GM23338 (cell line): ENCODE measurements around the gene EPHA6. TPM values are rescaled to one million over a fixed set of nuclear protein-coding genes. Genes with fewer than 3 reads are reported as not detected.

Source experiments
- ATAC-seq: fragments of 200-7000 bp; cut with Tn5 transposase; 3 replicates; pipeline ENCODE4 v1.9.1; 2020
- DNase-seq: peaks from one replicate; pipeline ENCODE4 v3.0.0-alpha.2; 2015; ENCODE audit warnings: low spot score
- H2AFZ ChIP-seq: fragments of 200-600 bp; sonication (generic); 2 replicates; pipeline ENCODE4 v1.8.0; 2016; ENCODE audit warnings: antibody characterized with exemption, mild to moderate bottlenecking, moderate library complexity
- H3F3A ChIP-seq: fragments of 200-600 bp; sonication (generic); replicated peaks from 2 replicates; pipeline ENCODE4 v1.8.0; 2017; ENCODE audit warnings: antibody characterized with exemption, mixed run types, low read depth
- H3K27ac ChIP-seq: fragments of 200-600 bp; sonication (generic); 2 replicates; pipeline ENCODE4 v1.6.1; 2016; ENCODE audit warnings: low read depth
- H3K27me3 ChIP-seq: fragments of 200-600 bp; sonication (generic); 2 replicates; pipeline ENCODE4 v1.8.0; 2016; ENCODE audit warnings: mild to moderate bottlenecking, mixed run types, moderate library complexity; ENCODE audit not compliant: insufficient read depth
- H3K36me3 ChIP-seq: fragments of 200-600 bp; sonication (generic); 2 replicates; pipeline ENCODE4 v1.8.0; 2016; ENCODE audit warnings: mild to moderate bottlenecking; ENCODE audit not compliant: insufficient read depth
- H3K4me1 ChIP-seq: fragments of 200-600 bp; sonication (generic); 2 replicates; pipeline ENCODE4 v1.8.0; 2016; ENCODE audit warnings: mild to moderate bottlenecking, moderate library complexity; ENCODE audit not compliant: insufficient read depth
- H3K4me2 ChIP-seq: fragments of 200-600 bp; sonication (generic); 2 replicates; pipeline ENCODE4 v1.7.1; 2017; ENCODE audit warnings: mixed run types
- H3K4me3 ChIP-seq: fragments of 200-600 bp; sonication (generic); 2 replicates; pipeline ENCODE4 v1.6.1; 2016; ENCODE audit warnings: mixed run types
- H3K79me2 ChIP-seq: fragments of 200-600 bp; sonication (generic); replicated peaks from 2 replicates; pipeline ENCODE4 v1.8.0; 2017; ENCODE audit warnings: mild to moderate bottlenecking; ENCODE audit not compliant: insufficient read depth
- H3K9me2 ChIP-seq: fragments of 200-600 bp; sonication (generic); 2 replicates; pipeline ENCODE4 v1.8.0; 2017; ENCODE audit not compliant: insufficient read depth
- H4K20me1 ChIP-seq: fragments of 200-600 bp; sonication (generic); replicated peaks from 2 replicates; pipeline ENCODE4 v1.8.0; 2017; ENCODE audit warnings: mild to moderate bottlenecking; ENCODE audit not compliant: insufficient read depth
- H3K27ac Mint-ChIP-seq: 2 replicates; pipeline ENCODE4 v1.8.0; 2020; ENCODE audit warnings: inconsistent platforms, mild to moderate bottlenecking, moderate library complexity, mixed read lengths
- H3K27me3 Mint-ChIP-seq: 3 replicates; pipeline ENCODE4 v1.8.0; 2022; ENCODE audit warnings: low read depth, mild to moderate bottlenecking, moderate library complexity, mixed read lengths, inconsistent platforms; ENCODE audit not compliant: insufficient read depth, poor library complexity
- H3K36me3 Mint-ChIP-seq: 3 replicates; pipeline ENCODE4 v1.8.0; 2021; ENCODE audit warnings: low read depth, mild to moderate bottlenecking, inconsistent platforms, moderate library complexity, mixed read lengths
- H3K4me1 Mint-ChIP-seq: 3 replicates; pipeline ENCODE4 v1.8.0; 2020; ENCODE audit warnings: mild to moderate bottlenecking, inconsistent platforms, mixed read lengths
- H3K4me3 Mint-ChIP-seq: 3 replicates; pipeline ENCODE4 v1.8.0; 2021; ENCODE audit warnings: moderate library complexity, mild to moderate bottlenecking, inconsistent platforms, mixed read lengths
- H3K9me3 Mint-ChIP-seq: 3 replicates; pipeline ENCODE4 v1.8.0; 2020; ENCODE audit warnings: moderate library complexity, mild to moderate bottlenecking, inconsistent platforms, mixed read lengths
- CREB1 ChIP-seq: fragments of 250-450 bp; sonication (Bioruptor Pico); IDR thresholded peaks from 2 replicates; pipeline ENCODE4 v1.5.0; 2020; ENCODE audit warnings: low read depth, mild to moderate bottlenecking, moderate library complexity
- CTCF ChIP-seq, 2 experiments: fragments of 200-600 bp in 1 of 2; sonication (generic) in 1 of 2; conservative IDR thresholded peaks; 2 replicates each; pipeline versions ENCODE4 v1.5.1 to v1.6.1; 2016 to 2017; ENCODE audit warnings: antibody characterized with exemption in 2 of 2, low read depth in 2 of 2, mild to moderate bottlenecking in 2 of 2, moderate library complexity in 1 of 2
- ETS1 ChIP-seq: IDR thresholded peaks from 2 replicates; pipeline ENCODE4 v1.6.1; 2016; ENCODE audit warnings: antibody characterized with exemption
- EZH2 ChIP-seq: fragments of 200-600 bp; sonication (generic); IDR thresholded peaks from one replicate; pipeline ENCODE4 v1.8.0; 2017; ENCODE audit warnings: antibody characterized with exemption, mild to moderate bottlenecking, low read depth; ENCODE audit not compliant: unreplicated experiment
- EZH2phosphoT487 ChIP-seq: fragments of 200-600 bp; sonication (generic); IDR thresholded peaks from one replicate; pipeline ENCODE4 v1.8.1; 2018; ENCODE audit warnings: antibody characterized with exemption; ENCODE audit not compliant: unreplicated experiment
- JUNB ChIP-seq: IDR thresholded peaks from one replicate; pipeline ENCODE4 v1.6.1; 2016; ENCODE audit warnings: antibody characterized with exemption; ENCODE audit not compliant: unreplicated experiment
- NANOG ChIP-seq: IDR thresholded peaks from 2 replicates; pipeline ENCODE4 v1.6.1; 2016; ENCODE audit warnings: antibody characterized with exemption, borderline replicate concordance
- POLR2AphosphoS5 ChIP-seq: IDR thresholded peaks from 2 replicates; pipeline ENCODE4 v1.6.1; 2016; ENCODE audit warnings: antibody characterized with exemption, low read depth
- ZNF114 ChIP-seq: fragments of 250-450 bp; sonication (Bioruptor Pico); IDR thresholded peaks from 2 replicates; pipeline ENCODE4 v1.5.0; 2020; ENCODE audit warnings: mild to moderate bottlenecking, moderate library complexity
- ZNF331 ChIP-seq: fragments of 250-450 bp; sonication (Bioruptor Pico); IDR thresholded peaks from 2 replicates; pipeline ENCODE4 v1.5.0; 2020; ENCODE audit warnings: low read depth, mild to moderate bottlenecking, moderate library complexity
- polyA plus RNA-seq: library from polyadenylated mRNA; unstranded; fragments of >200 nt; fragmentation: Nextera tagmentation; extraction: Ambion mirVana; gene quantifications from 2 replicates; pipeline ENCODE4 v1.2.1, GENCODE V29; 2016
- total RNA-seq: library from RNA; depleted of rRNA; stranded (reverse); fragments of >200 nt; shearing (Covaris generic); gene quantifications from 2 replicates; pipeline ENCODE4 v1.2.3, GENCODE V29; 2014

The EPHA6 gene
- total and polyA plus RNA-seq, 2 experiments from 2014 or later: 0.37 to 2.6 TPM

GRCh38 chr3:97636465-97636864 lies 822.1 kb downstream of the EPHA6 start (continued):
- TF ChIP-seq ZNF331 (CRISPR knock-in tag) (no peak), EZH2 (no peak), CTCF (conservative IDR thresholded peaks at IDR 0.05; ENCODE audit: low read depth in 2 of 2) (no peak), CREB1 (CRISPR knock-in tag) (no peak), ZNF114 (CRISPR knock-in tag) (no peak), POLR2AphosphoS5 (no peak)

- no peak overlapping the region for H3K27ac ChIP-seq
- H3K9me3 Mint-ChIP-seq: no peaks in the 10 kb centered on the region
- no peaks in the 10 kb centered on the region for H3K36me3 Mint-ChIP-seq
- TF ChIP-seq NANOG (no peak), EZH2phosphoT487 (no peak)
- 0 out of 2 replicates have a peak, but pooled peaks cover 3% of the 10 kb centered on the region for H3K9me2 ChIP-seq
- H3K4me1 ChIP-seq: no peaks in the 10 kb centered on the region
- no peak overlapping the region for H3K4me3 Mint-ChIP-seq
- no peaks in the 10 kb centered on the region for H3K27me3 Mint-ChIP-seq
- H2AFZ ChIP-seq: no peak overlapping the region
- H3K4me3 ChIP-seq: no peak overlapping the region
- no peaks in the 10 kb centered on the region for H3K27me3 ChIP-seq
- H3K27ac Mint-ChIP-seq: no peak overlapping the region
- H4K20me1 ChIP-seq: no peaks in the 10 kb centered on the region
- ATAC-seq (no peak), DNase-seq (no peak)
- H3K36me3 ChIP-seq: no peaks in the 10 kb centered on the region
- H3K4me1 Mint-ChIP-seq: peaks cover 2% of the 10 kb centered on the region; the same call in 2 of the 3 replicates
- no peaks in the 10 kb centered on the region for H3K79me2 ChIP-seq
- H3F3A ChIP-seq: no peaks in the 10 kb centered on the region
- no peak overlapping the region for H3K4me2 ChIP-seq
Observed at GRCh38 chr3:97646932-97647331, 832.5 kb downstream of the EPHA6 start.

- Histone ChIP-seq H3F3A (no peaks in the 10 kb centered on the region), H3K27me3 (no peaks in the 10 kb centered on the region), H3K4me1 (no peaks in the 10 kb centered on the region), H3K79me2 (no peaks in the 10 kb centered on the region), H3K4me3 (no peak overlapping the region), H4K20me1 (no peaks in the 10 kb centered on the region), H2AFZ (no peak overlapping the region), H3K9me2 (0 out of 2 replicates have a peak, but pooled peaks cover 3% of the 10 kb centered on the region), H3K36me3 (no peaks in the 10 kb centered on the region), H3K4me2 (no peak overlapping the region), H3K27ac (no peak overlapping the region)
- ATAC-seq (no peak), DNase-seq (no peak)
- no peak for TF ChIP-seq ETS1
- no peak for TF ChIP-seq POLR2AphosphoS5
- TF ChIP-seq JUNB: no peak
- no peak for TF ChIP-seq ZNF114 (CRISPR knock-in tag)
- TF ChIP-seq NANOG: no peak
- TF ChIP-seq CREB1 (CRISPR knock-in tag): no peak
- no peak for TF ChIP-seq CTCF (conservative IDR thresholded peaks at IDR 0.05; ENCODE audit: low read depth in 2 of 2)
- no peaks in the 10 kb centered on the region for H3K9me3 Mint-ChIP-seq
- peaks cover 2% of the 10 kb centered on the region; the same call in 2 of the 3 replicates for H3K4me1 Mint-ChIP-seq
- H3K36me3 Mint-ChIP-seq: no peaks in the 10 kb centered on the region
- H3K4me3 Mint-ChIP-seq: no peak overlapping the region
- no peaks in the 10 kb centered on the region for H3K27me3 Mint-ChIP-seq
- H3K27ac Mint-ChIP-seq: no peak overlapping the region
Observed at GRCh38 chr3:97647441-97647982, 833.1 kb downstream of the EPHA6 start.
